HG02571 (cell line): ENCODE results near the gene MGP.

Experiments
- ATAC-seq: cut with Tn5 transposase; IDR thresholded peaks from one replicate; pipeline ENCODE4 v1.9.1; 2021; ENCODE audit warnings: mild to moderate bottlenecking, moderate library complexity; ENCODE audit not compliant: unreplicated experiment

The MGP gene

DNA sequence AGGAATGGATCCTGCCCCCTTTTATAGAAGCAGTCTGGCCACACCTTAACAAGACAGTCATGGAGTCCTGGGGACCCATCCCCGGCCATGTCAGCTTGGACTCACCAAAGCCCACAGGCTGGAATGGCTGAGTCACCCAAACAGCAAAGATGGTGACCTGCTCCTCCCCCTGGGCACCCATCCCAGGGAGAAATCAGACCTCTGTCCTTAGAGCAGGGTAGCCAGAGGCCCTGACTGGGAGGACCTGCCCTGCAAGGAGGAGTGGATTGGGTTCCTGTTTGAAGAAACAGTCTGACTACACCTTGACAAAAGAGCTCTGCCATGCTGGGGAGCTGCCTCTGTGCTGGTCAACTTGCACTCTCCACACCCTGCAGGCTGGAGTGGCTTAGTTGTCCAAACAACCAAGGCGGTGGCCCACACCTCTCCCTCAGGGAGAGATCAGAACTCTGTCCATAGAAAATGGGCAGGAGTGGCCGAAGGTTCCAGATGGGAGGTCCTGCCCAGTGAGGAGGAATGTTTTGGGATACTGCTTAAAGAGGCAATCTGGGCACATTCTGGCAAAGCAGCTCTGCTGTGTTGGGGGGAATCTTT is 16.6 kb downstream of the MGP start:
- no peak for ATAC-seq

DNA sequence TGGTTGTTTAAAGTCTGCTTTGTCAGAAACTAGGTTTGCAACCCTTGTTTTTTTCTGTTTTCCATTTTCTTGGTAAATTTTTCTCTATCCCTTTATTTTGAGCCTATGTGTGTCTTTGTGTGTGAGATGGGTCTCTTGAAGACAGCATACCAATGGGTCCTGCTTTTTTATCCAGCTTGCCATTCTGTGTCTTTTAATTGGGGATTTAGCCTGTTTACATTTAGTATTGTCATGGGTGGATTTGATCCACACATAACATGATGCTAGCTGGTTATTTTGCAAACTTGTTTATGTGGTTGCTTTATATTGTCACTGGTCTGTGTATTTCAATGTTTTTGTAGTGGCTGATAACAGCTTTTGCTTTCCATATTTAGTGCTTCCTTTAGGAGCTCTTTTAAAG is 25.2 kb downstream of the MGP start:
- ATAC-seq, result no peak

DNA sequence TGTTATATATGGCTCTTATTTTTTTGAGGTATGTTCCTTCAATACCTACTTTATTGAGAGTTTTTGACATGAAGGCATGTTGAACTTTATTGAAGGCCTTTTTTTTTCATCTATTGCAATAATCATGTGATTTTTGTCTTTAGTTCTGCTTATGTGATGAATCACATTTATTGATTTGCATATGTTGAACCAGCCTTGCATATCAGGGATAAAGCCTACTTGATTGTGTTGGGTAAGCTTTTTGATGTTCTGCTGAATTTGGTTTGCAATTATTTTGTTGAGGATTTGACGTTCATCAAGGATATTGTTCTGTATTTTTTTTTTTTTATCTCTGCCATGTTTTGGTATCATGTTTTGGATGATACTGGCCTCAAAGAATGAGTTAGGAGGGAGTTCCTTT is 27.1 kb downstream of the MGP start:
- no peak for ATAC-seq

DNA sequence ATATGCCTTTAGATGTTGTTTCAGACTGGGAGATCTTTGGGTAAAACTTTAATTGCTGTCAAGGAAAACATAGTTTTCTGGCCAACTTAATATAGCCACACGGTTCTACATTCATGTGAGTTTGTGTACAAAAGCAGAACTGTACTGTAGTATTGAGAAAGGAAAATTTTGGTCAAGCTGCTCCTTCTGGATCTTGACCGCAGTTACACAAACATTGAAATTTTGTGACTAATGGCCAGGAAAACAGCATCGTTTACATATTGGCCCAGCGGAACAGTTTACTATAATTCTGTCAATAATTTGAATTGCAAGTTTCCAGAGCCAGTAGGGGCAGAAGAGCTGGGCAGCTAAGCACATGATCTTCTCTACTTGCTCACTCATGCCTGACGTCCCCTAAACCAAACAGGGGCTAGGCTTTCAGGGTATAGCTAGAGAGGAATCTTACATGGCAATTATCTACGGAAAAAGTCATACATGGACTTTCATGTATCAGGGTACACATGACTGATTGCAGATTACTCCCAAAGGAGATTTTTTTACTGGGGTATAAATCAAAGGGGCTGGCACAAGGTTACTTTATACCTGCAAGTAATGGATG is 31.0 kb downstream of the MGP start:
- no peak for ATAC-seq

DNA sequence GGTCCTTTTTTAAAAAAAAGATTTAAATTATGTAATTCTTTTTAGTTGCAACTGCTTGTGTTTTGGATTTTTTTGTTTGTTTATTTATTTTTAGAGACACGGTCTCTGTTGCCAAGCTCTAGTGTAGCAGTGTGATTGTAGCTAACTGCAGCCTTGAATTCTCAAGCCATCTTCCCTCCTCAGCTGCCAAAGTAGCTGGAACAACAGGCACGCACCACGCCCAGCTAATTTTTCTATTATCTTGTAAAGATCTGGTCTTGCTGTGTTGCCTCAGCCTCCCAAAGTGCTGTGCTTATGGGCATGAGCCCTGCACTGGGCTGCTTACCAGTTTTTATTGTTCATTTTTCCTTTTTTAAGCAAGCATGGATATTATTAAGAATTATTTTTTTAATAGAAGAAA is 31.7 kb downstream of the MGP start:
- no peak for ATAC-seq

DNA sequence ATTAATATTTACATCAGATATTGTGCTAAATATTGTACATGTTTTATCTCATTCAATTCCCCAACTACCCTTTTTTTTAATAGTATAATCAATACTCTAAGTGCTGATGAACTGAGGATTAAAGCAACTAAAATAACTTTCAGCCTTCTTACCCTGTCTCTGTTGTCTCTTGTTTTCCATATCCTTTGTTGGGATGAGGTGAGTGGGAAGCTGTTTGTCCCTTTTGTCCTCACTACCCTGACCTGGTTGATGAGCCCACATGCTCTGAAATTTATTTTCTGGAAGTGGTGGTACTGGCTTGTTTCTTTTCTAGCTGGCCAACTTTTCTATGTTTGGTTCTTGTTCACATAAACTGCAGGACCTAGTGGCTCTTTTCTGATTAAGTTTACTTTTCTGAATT is 32.8 kb downstream of the MGP start:
- ATAC-seq, result no peak

DNA sequence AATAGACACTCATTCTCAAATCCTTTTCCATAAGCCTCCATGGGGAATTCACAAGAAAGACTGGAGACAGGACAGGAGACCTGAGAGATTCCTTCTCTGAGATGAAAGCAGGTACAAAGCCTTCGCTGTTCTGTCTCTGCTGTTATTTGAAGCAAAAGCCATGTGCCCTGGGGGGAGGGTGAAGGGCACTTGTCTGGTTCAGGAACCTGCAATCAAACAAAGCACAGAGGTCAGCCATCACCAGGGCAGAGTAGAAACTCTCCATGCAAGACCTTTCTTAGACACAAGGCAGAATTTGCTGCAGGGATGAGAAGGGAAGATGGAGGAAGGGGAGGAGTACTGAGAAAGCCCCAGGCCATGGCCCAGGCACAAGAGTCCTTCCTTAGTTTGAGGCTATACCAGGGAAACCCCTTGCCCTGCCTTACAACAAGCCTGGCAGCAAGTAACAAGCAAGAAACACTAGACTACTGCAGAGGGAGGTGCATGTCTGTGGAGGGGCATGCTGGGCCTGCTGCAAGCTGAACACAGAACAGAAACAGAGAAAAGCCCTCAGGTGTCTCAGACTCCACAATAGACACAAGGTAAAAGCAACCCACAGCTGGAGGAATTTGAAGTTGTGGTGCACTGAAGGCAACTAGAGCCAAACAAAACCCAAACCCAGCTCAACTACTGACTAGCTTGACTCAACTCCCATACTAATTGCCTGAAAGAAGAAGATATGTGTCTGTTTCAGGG is 34.6 kb downstream of the MGP start:
- ATAC-seq, result peak; percentile 88

DNA sequence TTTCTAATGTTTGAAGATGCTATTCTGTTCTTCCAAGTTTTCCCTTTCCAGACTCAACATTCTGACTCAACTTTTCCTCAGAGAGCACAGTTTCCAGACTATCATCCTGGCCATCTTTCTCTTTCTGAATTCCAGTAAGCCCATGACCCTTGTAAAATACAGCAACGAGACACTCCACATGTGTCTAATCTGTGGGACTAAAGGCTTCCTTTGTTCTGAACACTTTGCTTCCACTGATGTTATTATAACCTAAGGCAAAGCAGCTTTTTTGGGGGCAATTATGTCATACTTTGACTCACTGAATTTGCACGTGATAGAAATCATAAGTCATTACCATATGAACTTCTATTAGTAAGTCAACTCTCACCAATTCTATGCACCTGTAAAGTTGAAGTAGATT is 36.0 kb downstream of the MGP start:
- ATAC-seq, result no peak

DNA sequence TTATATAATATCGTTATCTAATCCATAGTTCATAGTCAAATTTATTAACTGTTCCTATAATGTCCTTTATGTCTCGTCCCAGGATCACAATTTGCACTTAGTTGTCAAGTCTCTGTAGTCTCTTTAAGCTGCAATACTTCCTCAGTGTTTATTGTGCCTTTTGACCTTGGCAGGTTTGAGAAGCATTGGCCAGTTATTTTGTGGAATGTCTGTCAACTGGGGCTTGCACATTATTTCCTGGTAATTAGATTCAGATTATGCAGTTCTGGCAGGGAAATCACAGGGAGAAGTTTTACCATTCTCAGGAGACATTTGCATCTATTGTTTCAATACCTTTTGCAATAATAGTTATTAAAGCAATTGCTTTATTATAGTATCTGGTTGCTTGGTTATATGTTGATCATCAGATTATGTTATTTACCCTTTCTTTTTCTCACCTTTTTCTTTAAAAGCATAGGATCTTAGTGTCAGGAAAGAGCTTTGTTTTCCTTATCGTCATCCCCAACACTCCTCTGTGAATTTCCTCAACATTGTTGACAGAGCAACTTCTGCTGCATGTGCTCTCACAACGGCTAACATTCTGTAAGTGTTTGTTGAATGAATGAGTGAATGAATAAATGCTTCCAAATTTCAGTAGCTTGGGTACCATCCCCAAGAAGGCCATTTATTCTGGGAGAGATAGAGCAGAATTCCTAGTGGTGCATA is 38.6 kb downstream of the MGP start:
- ATAC-seq, result no peak

DNA sequence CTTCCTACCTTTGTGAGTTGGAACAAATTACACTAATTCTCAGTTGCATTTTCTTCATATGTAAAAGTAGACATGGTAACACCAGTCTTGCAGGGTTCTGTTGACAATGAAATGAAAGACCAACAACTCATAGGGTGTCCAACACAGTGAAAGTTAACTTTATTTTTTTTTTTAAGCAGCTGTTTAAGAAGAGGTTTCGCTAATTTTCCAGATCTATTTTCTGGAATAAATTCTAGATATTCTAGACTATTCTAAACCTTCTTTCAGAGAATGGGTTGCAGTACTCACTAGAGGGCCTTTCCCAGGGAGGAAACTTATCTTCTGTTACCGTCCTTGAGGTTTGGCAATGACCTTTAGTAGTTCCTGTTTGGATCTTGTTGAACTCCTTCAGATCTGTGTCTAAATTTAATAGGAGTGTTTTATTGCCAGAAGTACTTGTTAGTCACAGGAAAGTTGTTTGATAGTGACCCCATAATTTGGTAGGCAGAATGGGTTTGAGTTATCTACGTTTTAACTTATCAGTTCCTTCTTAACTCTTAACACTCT is 39.5 kb downstream of the MGP start:
- ATAC-seq, result no peak

DNA sequence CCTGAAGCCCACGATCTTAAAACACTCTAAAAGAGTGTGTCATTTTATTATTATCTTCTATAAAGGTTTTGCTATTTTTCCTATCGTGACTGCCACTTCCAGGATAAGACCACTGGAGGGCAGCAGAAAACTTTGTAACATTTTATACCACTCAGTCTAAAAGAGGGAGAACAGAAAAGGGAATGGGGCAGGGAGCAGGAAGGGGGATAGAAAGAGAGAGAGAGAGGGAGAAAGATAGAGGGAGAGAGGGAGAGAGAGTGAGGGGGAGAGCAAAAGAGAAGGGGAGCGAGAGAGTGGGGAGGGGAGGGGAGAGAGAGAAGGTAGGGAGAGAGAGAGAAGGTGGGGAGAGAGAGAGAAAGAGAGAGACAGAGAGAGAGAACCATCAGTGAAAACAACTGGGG is 40.3 kb downstream of the MGP start:
- ATAC-seq, result no peak

DNA sequence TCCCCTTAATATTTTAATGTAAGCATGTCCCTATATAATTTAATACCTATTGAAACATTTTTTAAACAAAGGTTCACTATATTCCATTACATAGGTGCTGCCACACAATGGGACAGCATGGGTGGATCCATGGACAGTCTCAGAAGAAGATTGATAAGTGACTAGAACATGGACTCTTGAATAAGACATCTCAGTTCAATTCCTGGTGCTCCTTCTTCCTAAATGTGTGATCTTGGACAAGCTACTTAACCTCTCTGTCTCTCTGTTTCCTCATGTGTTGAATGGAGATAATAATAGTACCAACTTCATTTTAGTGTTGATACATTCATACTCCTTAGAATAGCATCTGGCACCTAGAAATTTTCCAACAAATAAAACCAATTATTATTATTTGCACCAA is 41.3 kb downstream of the MGP start:
- no peak for ATAC-seq

DNA sequence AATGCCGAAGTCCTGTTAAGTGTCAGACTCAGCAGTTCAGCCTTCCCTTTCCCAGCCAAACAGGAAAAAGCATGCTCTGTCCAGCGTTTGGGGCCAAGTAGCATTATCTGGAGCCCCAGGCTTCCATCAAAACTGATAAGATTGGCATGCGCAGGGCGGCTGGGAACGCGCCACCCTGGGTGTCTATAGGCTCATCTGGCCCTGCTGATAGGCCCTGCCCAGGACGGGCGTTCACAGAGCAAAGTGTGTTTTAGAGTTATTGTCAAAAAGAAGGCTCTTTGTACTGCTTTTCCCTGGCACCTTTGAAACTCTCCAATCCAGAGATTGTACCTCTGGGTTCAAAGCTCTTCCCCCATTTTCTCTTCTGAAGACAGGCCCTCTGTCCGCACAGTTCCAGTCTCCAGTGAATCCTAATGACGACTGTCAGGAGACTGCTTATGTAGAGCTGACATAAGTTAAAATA is 42.2 kb downstream of the MGP start, which contains the start of gene ART4:
ART4 (minus strand) TSS at position 102 of the 463 bp plus-strand sequence. CDS start 413 bp downstream, outside the sequence.
- ATAC-seq, result no peak

DNA sequence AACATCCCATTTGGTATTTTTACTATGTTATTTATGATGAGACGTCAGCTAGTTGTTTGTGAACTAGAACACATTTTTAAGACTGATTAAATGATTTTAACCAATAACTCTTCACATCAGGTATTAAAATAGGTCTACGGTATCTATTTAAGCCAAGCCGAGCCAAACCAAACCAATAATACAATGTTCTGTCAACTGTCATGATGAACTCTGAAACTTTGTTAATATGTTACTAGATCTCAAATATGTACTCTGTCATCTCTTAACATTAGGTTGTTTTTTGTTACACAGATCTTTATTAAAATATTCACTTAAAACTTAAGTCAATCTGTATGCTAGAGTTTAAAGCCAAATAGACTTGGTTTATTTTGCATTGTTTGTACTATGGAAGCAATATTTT is 43.3 kb downstream of the MGP start:
- no peak for ATAC-seq

DNA sequence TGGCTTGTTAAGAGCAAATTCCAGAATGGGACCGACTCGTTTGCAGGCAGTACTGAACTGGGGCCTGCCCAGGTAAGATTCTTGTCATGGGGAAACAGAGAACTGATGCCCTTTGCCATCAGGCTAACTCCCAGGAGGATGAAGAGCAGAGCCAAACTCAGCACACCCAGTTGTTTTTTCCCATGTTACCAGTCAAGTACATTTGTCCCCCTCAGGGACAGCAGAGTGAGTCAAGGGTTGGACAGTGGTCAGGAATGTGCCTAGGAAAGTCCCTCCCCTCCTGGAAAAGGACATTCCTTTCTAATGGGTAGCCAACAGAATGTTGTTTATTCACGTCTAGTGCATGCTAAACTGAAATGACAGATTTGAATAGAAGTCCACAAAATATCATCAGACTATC is 43.9 kb downstream of the MGP start:
- ATAC-seq, result no peak

DNA sequence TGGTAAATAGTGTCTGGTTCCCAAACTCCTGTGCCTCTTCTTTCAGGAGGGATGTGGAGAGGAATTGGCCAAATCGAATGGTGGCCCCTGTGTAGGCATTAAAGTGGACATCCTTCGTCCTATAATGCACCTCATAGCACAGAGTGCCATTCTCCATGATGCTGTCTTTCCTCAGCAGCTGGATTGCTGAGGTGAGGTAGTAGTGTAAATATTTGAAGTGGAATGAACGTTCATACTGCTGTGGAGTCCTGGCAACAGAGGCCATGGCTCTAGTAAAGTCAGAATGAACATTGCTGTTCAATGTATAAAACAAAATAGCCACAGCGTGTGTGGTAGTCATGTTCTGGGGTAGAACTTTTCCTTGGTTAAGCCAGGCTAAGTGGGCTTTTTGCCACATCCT is 45.0 kb downstream of the MGP start:
- no peak for ATAC-seq

DNA sequence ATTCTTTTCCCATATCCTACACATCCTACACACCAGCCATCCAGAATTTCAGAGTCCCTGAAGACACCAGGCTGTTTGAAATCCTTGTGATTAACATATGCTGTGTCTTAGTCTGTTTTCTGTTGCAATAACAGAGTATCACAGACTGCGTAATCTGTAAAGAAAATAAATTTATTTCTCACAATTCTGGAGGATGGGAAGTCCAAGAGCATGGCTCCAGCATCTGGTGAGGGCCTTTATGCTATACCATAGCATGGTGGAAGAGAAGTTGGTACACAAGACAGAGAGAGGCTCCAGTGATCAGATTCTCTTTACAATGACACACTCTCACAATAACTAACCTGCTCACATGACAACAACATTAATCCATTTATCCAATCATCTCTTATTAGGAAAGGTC is 46.4 kb downstream of the MGP start:
- ATAC-seq, result no peak

DNA sequence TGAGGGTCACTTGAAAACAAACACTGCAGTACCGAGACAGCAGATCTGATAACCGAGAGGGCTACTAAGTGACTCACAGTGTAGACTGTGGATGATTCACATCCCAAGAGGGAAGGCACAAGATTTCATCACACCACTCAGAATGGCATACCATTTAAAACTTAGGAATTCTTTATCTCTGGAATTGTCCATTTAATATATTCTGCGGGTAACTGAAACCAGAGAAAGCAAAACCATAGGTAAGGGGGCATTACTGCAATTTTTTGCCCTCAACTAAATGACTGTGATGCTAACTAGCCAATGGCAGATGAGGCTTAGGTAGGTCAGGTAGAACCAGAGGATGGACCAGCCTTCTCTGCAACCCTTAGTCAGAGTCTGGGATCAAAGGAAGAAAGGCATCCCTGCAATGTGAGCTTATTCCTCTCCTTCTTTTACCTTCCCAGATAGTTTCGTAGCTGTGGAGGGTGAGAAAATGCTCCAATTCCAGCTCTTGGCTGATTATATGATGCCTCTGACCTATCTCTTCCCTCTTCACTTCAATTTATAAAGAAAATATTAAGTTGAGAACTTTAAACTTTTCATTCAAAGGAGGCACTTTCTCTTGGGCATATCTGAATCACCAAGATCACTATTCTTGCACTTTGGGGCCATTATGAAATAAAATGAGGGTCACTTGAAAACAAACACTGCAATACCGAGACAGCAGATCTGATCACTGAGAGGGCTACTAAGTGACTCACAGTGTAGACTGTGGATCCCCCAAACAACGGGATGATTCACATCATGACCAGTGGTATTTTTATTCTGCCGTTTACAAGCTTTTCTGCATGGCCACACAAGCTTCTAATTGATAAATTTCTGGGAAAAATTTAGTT is 49.1 kb downstream of the MGP start:
- ATAC-seq, result no peak

DNA sequence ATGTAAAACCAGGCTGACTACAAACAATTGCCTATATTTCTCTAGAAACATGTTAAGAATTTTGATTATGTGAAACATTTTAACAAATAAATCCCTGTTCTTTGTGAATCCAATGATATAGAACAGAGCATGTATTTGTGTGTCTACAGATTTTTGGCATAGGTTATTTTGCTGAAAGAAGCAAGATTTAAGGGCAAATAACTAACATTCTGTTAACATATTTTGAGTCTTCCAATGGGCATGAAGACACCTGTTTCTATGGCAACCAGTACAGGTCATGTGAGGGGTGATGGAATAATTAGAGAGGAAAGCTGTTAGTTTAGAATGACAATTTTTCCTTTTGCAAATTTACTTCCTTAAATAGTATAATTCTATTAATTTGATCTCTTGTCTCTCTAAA is 51.1 kb downstream of the MGP start:
- ATAC-seq, result no peak

DNA sequence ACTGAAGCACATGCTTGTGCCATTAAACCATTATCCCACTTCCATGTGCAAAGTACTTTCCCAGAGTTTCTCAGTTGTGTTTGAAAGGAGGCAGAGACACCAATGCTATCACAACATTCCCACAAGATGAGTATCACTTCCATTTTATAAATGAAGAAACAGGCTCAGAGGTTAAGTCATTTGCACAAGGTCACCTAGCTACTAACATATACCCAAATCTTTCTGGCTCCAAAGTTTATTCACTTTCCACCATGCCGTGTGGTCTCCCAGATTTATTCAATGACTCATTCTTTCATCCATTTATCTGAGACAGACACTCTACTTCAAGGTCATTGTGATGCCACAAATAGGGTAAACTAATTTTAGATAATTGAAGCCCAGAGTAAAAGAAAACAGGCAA is 51.7 kb downstream of the MGP start:
- ATAC-seq, result no peak

DNA sequence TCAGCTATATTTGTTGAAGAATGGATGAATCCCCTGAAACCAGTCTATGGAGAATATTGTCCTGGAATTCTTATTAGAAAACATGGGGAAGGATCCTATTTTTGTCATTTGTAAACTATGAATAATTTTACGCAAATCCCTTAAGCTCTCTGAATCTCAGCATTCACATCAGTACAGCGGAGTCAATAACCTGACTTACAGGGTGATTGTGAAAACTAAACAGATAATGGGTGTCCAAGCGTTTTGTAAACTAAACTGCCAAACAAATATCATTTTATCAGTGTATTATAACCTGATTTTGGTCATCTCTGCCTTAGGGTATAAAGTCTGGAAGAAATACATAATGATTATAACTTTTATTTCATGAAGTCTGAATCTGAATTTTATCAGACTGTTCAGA is 52.3 kb downstream of the MGP start:
- no peak for ATAC-seq
